ENCODE data around the gene STXBP4. TPM values are rescaled to one million over a fixed set of nuclear protein-coding genes. Genes with fewer than 3 reads are reported as not detected.

The STXBP4 gene
- polyA plus RNA-seq, 1 donor (not counting 4 experiments of a cell fraction or from before 2014, with no cell fraction given) = 4.2 TPM

DNA sequence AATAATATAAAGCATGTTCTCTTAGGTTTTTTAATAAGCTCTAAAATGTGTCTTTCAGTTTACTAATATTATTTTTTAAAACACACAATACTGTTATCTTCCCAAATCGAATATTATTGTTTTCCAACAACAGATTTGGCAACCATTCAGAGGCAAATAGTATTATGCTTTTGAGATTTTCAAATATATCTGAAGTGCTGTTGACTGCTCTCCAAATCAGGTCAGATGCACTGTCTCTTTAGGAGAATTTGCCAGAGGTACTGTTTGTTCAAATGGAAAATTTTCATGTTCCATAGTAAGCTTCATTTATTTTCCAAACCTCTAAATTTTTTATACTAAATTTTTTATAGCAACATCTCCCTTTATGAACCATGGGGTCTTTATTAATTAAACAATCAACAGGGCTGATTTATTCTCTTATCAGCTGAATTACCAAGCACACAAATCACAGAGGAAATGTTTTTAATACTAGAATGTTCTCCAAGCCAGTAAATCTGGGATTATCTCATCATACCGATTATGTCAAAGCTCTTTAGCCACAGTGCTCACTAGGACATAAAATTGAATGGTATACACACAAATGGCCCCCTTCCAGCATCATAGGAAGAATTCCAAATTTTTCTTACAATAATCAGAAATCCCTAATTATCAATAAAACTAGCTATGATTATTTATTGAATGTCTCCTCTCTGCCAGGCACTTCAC lies 187.4 kb downstream of the STXBP4 start:
- no peaks in the 10 kb centered on the region for H3K9me1 ChIP-seq (ENCODE audit: control insufficient read depth, extremely low read depth, insufficient read depth, low read length)
- H3K4me1 ChIP-seq (ENCODE audit: control insufficient read depth, extremely low read depth, insufficient read depth, low read length) = peaks cover 7% of the 10 kb centered on the region
- H3K4me3 ChIP-seq (ENCODE audit: control insufficient read depth in 2 of 3, extremely low read depth in 1 of 3, insufficient read depth in 2 of 3, low read depth in 1 of 3, low read length in 3 of 3) = no peak overlapping the region
- no peak overlapping the region for H3K9ac ChIP-seq (ENCODE audit: control insufficient read depth, extremely low read depth, insufficient read depth, low read length)
- DNase-seq (ENCODE audit: low read depth, low spot score) = no peak
- H3K79me2 ChIP-seq (ENCODE audit: control insufficient read depth, insufficient read depth, low read length) = no peaks in the 10 kb centered on the region
- no peak for FAIRE-seq
- dilution Hi-C loops (cut with MboI; ENCODE audit: extremely low pct_ligation_motif_present, low sequenced_read_pairs) = no loop called here
- no peak overlapping the region for H3K4me2 ChIP-seq (ENCODE audit: control insufficient read depth, extremely low read depth, insufficient read depth, low read depth, low read length)
- H3K27me3 ChIP-seq (ENCODE audit: control insufficient read depth, extremely low read depth, insufficient read depth, low read length) = no peaks in the 10 kb centered on the region
- no peak overlapping the region for H2AFZ ChIP-seq (ENCODE audit: control insufficient read depth, low read length)
- TF ChIP-seq, protein P1, sequence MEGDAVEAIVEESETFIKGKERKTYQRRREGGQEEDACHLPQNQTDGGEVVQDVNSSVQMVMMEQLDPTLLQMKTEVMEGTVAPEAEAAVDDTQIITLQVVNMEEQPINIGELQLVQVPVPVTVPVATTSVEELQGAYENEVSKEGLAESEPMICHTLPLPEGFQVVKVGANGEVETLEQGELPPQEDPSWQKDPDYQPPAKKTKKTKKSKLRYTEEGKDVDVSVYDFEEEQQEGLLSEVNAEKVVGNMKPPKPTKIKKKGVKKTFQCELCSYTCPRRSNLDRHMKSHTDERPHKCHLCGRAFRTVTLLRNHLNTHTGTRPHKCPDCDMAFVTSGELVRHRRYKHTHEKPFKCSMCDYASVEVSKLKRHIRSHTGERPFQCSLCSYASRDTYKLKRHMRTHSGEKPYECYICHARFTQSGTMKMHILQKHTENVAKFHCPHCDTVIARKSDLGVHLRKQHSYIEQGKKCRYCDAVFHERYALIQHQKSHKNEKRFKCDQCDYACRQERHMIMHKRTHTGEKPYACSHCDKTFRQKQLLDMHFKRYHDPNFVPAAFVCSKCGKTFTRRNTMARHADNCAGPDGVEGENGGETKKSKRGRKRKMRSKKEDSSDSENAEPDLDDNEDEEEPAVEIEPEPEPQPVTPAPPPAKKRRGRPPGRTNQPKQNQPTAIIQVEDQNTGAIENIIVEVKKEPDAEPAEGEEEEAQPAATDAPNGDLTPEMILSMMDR (optimal IDR thresholded peaks at IDR 0.05 in 1 of 3, IDR thresholded peaks at IDR 0.05 in 1 of 3, conservative IDR thresholded peaks at IDR 0.05 in 1 of 3; ENCODE audit: extremely low read depth in 1 of 3, insufficient read depth in 2 of 3, low read length in 3 of 3) = no peak
- TF ChIP-seq EZH2 (IDR thresholded peaks at IDR 0.05; ENCODE audit: low read length) = no peak
- H3K9me3 ChIP-seq (ENCODE audit: control insufficient read depth, low read depth, low read length) = no peaks in the 10 kb centered on the region
- H3K27ac ChIP-seq (ENCODE audit: control insufficient read depth, insufficient read depth, low read length) = no peak overlapping the region
- no peaks in the 10 kb centered on the region for H3K36me3 ChIP-seq (ENCODE audit: control insufficient read depth in 2 of 2, extremely low read depth in 1 of 2, insufficient read depth in 2 of 2, low read length in 2 of 2)
- H4K20me1 ChIP-seq (ENCODE audit: control insufficient read depth, extremely low read depth, insufficient read depth, low read length) = no peaks in the 10 kb centered on the region

DNA sequence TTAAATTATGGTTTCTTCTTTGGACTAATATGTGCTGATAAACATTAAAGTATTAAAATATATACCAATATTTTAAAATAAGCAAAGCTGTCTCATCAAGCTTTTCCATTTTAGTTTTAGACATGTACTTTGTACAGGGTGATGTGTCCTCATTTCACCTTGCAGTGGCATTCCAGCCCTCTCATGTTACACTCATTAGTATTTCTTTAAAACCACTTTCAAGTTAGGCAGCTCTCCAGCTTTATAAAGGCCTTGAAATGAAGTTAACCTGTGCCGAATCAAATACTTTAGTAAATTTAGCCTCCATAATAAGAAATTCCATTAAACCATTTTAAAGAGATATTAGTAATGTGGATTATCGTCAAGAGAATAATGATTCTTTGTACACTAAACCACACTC lies 188.6 kb downstream of the STXBP4 start:
- Histone ChIP-seq H3K9me1 (ENCODE audit: control insufficient read depth, extremely low read depth, insufficient read depth, low read length) (no peaks in the 10 kb centered on the region), H3K27me3 (ENCODE audit: control insufficient read depth, extremely low read depth, insufficient read depth, low read length) (no peaks in the 10 kb centered on the region), H3K36me3 (ENCODE audit: control insufficient read depth in 2 of 2, extremely low read depth in 1 of 2, insufficient read depth in 2 of 2, low read length in 2 of 2) (no peaks in the 10 kb centered on the region), H3K4me2 (ENCODE audit: control insufficient read depth, extremely low read depth, insufficient read depth, low read depth, low read length) (no peak overlapping the region), H3K4me1 (ENCODE audit: control insufficient read depth, extremely low read depth, insufficient read depth, low read length) (peaks cover 8% of the 10 kb centered on the region), H3K4me3 (ENCODE audit: control insufficient read depth in 2 of 3, extremely low read depth in 1 of 3, insufficient read depth in 2 of 3, low read depth in 1 of 3, low read length in 3 of 3) (no peak overlapping the region), H2AFZ (ENCODE audit: control insufficient read depth, low read length) (no peak overlapping the region), H3K9ac (ENCODE audit: control insufficient read depth, extremely low read depth, insufficient read depth, low read length) (no peak overlapping the region), H3K79me2 (ENCODE audit: control insufficient read depth, insufficient read depth, low read length) (no peaks in the 10 kb centered on the region), H3K27ac (ENCODE audit: control insufficient read depth, insufficient read depth, low read length) (no peak overlapping the region), H4K20me1 (ENCODE audit: control insufficient read depth, extremely low read depth, insufficient read depth, low read length) (no peaks in the 10 kb centered on the region), H3K9me3 (ENCODE audit: control insufficient read depth, low read depth, low read length) (no peaks in the 10 kb centered on the region)
- TF ChIP-seq, protein P1 (optimal IDR thresholded peaks at IDR 0.05 in 1 of 3, IDR thresholded peaks at IDR 0.05 in 1 of 3, conservative IDR thresholded peaks at IDR 0.05 in 1 of 3; ENCODE audit: extremely low read depth in 1 of 3, insufficient read depth in 2 of 3, low read length in 3 of 3) = no peak
- no peak for TF ChIP-seq EZH2 (IDR thresholded peaks at IDR 0.05; ENCODE audit: low read length)
- FAIRE-seq (no peak), DNase-seq (ENCODE audit: low read depth, low spot score) (no peak)
- dilution Hi-C loops (cut with MboI; ENCODE audit: extremely low pct_ligation_motif_present, low sequenced_read_pairs) = no loop called here
